Brain microvascular endothelial cell (primary cell): ENCODE results near the gene TLE6.

Experiments used
- DNase-seq: peaks from one replicate; pipeline ENCODE4 v3.0.0-alpha.2; 2020
- H3K27ac ChIP-seq: fragments of 250-450 bp; sonication (Bioruptor Pico); 2 replicates; pipeline ENCODE4 v1.5.1; 2020; ENCODE audit warnings: mild to moderate bottlenecking, moderate library complexity
- H3K27me3 ChIP-seq: fragments of 250-450 bp; sonication (Bioruptor Pico); replicated peaks from 2 replicates; pipeline ENCODE4 v1.5.1; 2020; ENCODE audit warnings: mild to moderate bottlenecking
- H3K36me3 ChIP-seq: fragments of 250-450 bp; sonication (Bioruptor Pico); replicated peaks from 2 replicates; pipeline ENCODE4 v1.5.1; 2020; ENCODE audit warnings: mild to moderate bottlenecking
- H3K4me3 ChIP-seq: 2 replicates; pipeline ENCODE4 v1.5.1; 2011; ENCODE audit warnings: low read depth, mild to moderate bottlenecking, control low read depth, low read length, moderate library complexity
- CTCF ChIP-seq: IDR thresholded peaks from 2 replicates; pipeline ENCODE4 v1.5.1; 2011; ENCODE audit warnings: low read depth, mild to moderate bottlenecking, moderate library complexity, low read length, control low read depth, inconsistent platforms; ENCODE audit errors: missing control alignments
- in situ Hi-C: cut with HindIII; loops from 2 replicates; pipeline ENCODE4 v1.10.0; 2017; ENCODE audit warnings: low sequenced_read_pairs, low pct_ligation_motif_present

TLE6 gene

DNA sequence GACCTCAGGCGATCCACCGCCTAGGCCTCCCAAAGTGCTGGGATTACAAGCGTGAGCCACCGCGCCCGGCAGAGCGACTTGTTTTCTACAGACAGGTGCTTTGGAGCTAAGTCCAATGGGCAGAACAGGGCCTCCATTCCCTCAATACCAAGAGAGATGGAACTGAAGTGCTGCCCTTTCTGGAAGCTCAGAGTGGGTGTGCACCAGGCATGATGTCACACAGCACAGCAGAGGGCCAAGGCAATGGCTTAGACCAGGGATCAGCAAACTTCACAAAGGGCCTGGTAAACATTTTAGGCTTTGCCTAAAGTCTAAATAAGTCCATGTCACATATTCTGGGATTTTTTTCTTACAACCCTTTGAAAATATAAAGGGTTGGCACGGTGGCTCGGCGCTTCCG is 21.3 kb downstream of the TLE6 start:
- Histone ChIP-seq H3K4me3 (no peak overlapping the region), H3K27me3 (no peaks in the 10 kb centered on the region), H3K27ac (no peak overlapping the region), H3K36me3 (no peaks in the 10 kb centered on the region)
- in situ Hi-C loops: no loop called here
- DNase-seq: no peak
- TF ChIP-seq CTCF: no peak

DNA sequence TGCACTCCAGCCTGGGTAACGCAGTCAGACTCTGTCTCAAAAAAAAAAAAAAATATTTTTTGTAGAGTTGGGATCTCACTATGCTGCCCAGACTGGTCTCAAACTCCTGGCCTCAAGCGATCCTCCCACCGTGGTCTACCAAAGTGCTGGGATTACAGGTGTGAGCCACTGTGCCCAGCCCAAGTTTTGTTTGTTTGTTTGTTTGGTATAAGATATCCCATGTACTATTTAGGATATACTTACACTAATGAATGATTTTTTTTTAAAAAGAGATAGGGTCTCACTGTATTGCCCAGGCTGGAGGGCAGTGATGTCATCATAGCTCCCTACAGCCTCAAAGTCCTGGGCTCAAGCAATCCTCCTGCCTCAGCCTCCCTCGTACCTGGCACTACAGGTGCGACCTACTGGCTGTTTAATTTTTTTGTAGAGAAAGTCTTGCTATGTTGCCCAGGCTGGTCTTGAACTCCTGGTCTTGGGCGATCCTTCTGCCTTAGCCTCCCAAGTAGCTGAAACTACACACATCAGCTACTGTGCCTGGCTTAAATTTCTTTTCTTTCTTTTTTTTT is 24.0 kb downstream of the TLE6 start:
- Histone ChIP-seq H3K36me3 (no peaks in the 10 kb centered on the region), H3K27ac (no peak overlapping the region), H3K27me3 (no peaks in the 10 kb centered on the region), H3K4me3 (no peak overlapping the region)
- DNase-seq: no peak
- in situ Hi-C loops: no loop called here
- TF ChIP-seq CTCF: no peak

DNA sequence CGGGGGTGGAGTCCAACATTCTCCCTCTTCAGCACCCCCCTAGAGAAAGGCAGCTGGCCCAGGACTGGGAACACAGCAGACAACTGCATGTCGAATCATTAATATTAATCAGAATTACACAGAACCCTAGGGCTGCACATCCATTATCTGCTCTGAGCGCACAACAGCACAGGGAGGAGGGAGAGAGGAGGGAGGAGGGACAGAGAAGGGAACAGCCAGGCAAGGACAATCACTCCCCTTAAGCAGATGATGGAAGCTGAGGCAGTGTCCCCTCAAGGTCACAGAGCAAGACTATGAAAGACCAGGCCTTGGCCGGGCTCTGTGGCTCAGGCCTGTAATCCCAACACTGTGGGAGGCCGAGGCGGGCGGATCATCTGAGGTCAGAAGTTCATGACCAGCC is 25.7 kb downstream of the TLE6 start:
- H3K27me3 ChIP-seq: no peaks in the 10 kb centered on the region
- no peak for TF ChIP-seq CTCF
- in situ Hi-C loops: no loop called here
- H3K36me3 ChIP-seq: no peaks in the 10 kb centered on the region
- DNase-seq: no peak
- no peak overlapping the region for H3K4me3 ChIP-seq
- no peak overlapping the region for H3K27ac ChIP-seq

DNA sequence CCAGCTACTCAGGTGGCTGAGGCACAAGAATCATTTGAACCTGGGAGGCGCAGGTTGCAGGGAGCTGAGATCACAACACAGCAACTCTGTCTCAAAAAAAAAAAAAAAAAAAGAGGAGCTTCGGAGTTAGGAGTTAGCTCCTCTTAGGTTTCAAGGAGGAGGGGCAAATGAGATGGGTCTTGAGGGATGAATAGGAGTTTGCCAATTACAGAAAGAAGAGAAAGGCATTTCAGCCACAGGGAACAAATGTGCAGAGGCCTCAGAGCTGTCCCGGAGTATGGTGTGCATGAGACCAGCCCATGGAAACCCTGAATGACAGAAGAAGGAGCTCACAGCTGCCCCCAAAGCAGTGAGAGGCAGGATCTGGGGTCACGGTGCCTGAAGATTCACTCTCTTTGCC is 27.2 kb downstream of the TLE6 start:
- no peaks in the 10 kb centered on the region for H3K36me3 ChIP-seq
- H3K27ac ChIP-seq: no peak overlapping the region
- H3K27me3 ChIP-seq: no peaks in the 10 kb centered on the region
- in situ Hi-C loops: no loop called here
- no peak for TF ChIP-seq CTCF
- no peak for DNase-seq
- H3K4me3 ChIP-seq: no peak overlapping the region

DNA sequence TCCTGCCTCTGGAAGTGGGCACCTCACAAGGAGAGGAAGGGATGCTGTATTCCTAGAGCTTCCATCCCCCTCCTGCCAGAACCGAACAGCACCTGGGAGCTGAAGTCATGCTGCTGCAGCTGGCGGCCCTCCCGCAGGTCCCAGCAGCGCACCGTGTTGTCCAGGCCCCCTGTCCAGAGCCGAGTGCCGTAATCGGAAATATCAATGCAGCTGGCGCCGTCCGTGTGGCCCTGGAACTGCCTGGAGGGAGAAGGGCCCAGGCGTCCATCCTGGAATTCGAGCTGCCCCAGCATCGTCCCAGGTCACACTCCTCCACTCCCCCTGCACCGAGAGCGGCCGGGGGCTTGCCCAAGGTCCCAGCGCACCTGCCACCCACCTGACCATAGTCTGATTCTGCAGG is 28.0 kb downstream of the TLE6 start:
- Histone ChIP-seq H3K36me3 (no peaks in the 10 kb centered on the region), H3K4me3 (no peak overlapping the region), H3K27me3 (no peaks in the 10 kb centered on the region), H3K27ac (no peak overlapping the region)
- no peak for DNase-seq
- no peak for TF ChIP-seq CTCF
- in situ Hi-C loops: no loop called here

DNA sequence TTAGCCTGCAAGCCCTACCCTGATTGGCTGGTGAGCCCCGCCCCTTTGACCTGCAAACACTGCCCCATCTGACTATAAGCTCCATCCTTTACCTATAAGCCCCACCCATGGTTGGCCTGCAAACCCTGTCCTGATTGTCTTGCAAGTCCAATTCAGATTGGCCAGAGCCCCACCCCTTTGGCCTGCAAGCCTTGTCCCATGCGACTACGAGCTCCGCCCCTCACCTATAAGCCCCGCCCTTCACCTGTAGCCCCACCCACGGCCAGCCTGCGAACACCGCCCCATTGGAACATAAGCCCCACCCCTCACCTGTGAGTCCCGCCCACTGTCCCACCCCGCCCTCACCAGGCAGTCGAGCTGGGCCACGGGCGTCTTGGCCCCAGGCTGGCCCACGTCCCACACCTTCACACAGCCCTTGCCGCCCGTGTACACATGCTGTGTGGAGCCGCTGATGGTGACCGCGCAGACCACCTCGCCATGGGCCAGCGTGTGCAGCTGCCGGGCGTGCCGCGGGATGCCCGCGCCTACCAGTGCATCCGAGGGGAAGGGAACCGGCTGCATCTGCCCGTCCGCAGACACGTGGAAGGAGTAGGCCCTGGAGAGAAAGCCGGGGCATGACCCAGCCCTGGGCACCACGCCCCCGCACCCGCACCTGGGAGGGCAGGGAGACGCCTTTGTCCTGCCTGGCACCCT is 28.9 kb downstream of the TLE6 start:
- no peaks in the 10 kb centered on the region for H3K36me3 ChIP-seq
- no peak overlapping the region for H3K27ac ChIP-seq
- DNase-seq: no peak
- no peaks in the 10 kb centered on the region for H3K27me3 ChIP-seq
- no peak for TF ChIP-seq CTCF
- no peak overlapping the region for H3K4me3 ChIP-seq
- in situ Hi-C loops: no loop called here
